Measurements from ENCODE around the gene SMURF2.

DNA sequence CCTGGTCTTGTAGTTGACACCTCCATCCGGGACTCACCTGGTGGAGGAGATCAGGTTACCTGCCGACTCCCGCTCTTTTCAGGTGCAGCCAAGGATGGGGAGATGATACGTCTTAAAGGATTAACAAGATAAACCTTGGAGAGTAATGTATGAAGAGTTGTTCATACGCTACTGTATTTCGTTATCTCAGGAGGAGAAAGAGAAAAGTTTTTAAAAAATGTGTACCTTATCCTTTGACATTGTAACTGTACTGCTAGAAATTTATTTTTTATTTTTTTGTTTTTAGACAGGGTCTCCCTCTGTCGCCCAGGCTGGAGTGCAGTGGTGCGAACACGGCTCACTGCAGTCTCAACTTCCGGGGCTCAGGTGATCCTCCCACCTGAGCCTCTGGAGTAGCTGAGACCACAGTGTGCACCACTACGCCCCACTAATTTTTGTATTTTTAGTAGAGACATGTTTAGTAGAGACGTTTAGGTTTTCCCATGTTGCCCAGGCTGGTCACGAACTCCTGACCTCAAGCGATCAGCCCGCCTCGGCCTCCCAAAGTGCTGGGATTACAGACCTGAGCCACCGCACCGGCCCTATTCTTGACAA lies 764 bp upstream of the SMURF2 start:
- TF ChIP-seq, protein P1, sequence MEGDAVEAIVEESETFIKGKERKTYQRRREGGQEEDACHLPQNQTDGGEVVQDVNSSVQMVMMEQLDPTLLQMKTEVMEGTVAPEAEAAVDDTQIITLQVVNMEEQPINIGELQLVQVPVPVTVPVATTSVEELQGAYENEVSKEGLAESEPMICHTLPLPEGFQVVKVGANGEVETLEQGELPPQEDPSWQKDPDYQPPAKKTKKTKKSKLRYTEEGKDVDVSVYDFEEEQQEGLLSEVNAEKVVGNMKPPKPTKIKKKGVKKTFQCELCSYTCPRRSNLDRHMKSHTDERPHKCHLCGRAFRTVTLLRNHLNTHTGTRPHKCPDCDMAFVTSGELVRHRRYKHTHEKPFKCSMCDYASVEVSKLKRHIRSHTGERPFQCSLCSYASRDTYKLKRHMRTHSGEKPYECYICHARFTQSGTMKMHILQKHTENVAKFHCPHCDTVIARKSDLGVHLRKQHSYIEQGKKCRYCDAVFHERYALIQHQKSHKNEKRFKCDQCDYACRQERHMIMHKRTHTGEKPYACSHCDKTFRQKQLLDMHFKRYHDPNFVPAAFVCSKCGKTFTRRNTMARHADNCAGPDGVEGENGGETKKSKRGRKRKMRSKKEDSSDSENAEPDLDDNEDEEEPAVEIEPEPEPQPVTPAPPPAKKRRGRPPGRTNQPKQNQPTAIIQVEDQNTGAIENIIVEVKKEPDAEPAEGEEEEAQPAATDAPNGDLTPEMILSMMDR (IDR thresholded peaks at IDR 0.05) = no peak
- no peak for TF ChIP-seq EP300 (IDR thresholded peaks at IDR 0.05)

All from ovary (tissue), 3 donors.